Adrenal gland (tissue), 5 donors: ENCODE results near the gene TULP4.

Experiments used
- POLR2A ChIP-seq, 2 donors: fragments of 450-650 bp; IDR thresholded peaks; one replicate each; pipeline ENCODE4 v1.6.1; 2017; ENCODE audit warnings: antibody characterized with exemption in 2 of 2, mild to moderate bottlenecking in 2 of 2, moderate library complexity in 1 of 2
- TF ChIP-seq, protein P1 (sequence below), 6 experiments: fragments of 450-650 bp in 4 of 6; fragments of 200-600 bp in 2 of 6; sonication (generic) in 1 of 6; IDR thresholded peaks; 1 replicate in 5 of 6; 2 replicates in 1 of 6; pipeline versions ENCODE4 v1.5.1 to v1.8.0; 2016 to 2021; ENCODE audit warnings: antibody characterized with exemption in 6 of 6, mild to moderate bottlenecking in 2 of 6, moderate library complexity in 1 of 6
- donor health status: DM: no; HTN: no; CAD: no.

DNA sequence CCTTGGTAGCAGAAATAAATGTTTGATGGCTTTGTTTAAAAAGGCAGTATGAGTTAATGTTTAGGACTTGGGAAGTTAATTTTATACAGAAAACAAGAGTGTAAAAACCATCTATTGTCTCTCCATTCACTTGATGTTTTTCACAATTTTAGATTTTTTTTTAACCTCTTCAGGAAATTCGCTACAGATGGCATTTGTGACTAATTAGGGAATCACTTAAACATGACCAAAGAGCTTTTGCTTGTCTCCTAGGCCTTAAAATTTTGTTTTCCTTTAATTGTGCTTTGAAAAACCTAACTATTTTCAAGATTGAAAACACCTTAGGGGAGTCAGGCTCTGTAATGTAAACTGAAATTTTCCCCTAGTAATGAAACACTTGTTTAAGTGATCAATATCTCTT, 17.3 kb downstream of the TULP4 start:
- TF ChIP-seq, protein P1, sequence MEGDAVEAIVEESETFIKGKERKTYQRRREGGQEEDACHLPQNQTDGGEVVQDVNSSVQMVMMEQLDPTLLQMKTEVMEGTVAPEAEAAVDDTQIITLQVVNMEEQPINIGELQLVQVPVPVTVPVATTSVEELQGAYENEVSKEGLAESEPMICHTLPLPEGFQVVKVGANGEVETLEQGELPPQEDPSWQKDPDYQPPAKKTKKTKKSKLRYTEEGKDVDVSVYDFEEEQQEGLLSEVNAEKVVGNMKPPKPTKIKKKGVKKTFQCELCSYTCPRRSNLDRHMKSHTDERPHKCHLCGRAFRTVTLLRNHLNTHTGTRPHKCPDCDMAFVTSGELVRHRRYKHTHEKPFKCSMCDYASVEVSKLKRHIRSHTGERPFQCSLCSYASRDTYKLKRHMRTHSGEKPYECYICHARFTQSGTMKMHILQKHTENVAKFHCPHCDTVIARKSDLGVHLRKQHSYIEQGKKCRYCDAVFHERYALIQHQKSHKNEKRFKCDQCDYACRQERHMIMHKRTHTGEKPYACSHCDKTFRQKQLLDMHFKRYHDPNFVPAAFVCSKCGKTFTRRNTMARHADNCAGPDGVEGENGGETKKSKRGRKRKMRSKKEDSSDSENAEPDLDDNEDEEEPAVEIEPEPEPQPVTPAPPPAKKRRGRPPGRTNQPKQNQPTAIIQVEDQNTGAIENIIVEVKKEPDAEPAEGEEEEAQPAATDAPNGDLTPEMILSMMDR (IDR thresholded peaks at IDR 0.05), result no peak
- TF ChIP-seq POLR2A (IDR thresholded peaks at IDR 0.05), result no peak
